ENCODE measurements around the gene ZHX3. TPM values are rescaled to one million over a fixed set of nuclear protein-coding genes. Genes with fewer than 3 reads are reported as not detected.
A peak's percentile ranks its signal among the peaks of the same experiment; 100 is the strongest.

The ZHX3 gene
- total RNA-seq, 2 donors from 2014 or later: 19.9 to 25.6 TPM

GRCh38 chr20:41342474-41343464 lies 25.2 kb upstream of the ZHX3 start:
- H3K4me3 ChIP-seq: no peak overlapping the region
- no peaks in the 10 kb centered on the region for H3K9me3 ChIP-seq
- intact Hi-C loops (cut with DNase I): loop anchor here (5.0 kb wide), 1 partner anchor 70 kb away; no protein-coding TSS in a partner anchor
- H3K36me3 ChIP-seq: no peaks in the 10 kb centered on the region
- DNase-seq: no peak
- H3K27ac ChIP-seq: no peak overlapping the region
- no peak for TF ChIP-seq CTCF (IDR thresholded peaks at IDR 0.05)
- H3K9ac ChIP-seq (ENCODE audit: low read depth in 2 of 2, low read length in 2 of 2): peak overlapping the region in 1 of 2 donors; percentile 30
- no peaks in the 10 kb centered on the region for H3K4me1 ChIP-seq
- no peaks in the 10 kb centered on the region for H3K27me3 ChIP-seq

GRCh38 chr20:41340327-41341055 lies 23.0 kb upstream of the ZHX3 start, which contains the start of gene LPIN3:
TSS of gene LPIN3 (plus strand) at chr20:41340821. CDS start at chr20:41345804, 4,983 bp downstream.
- peak within 1 kb of the TSS; percentile 67 to 90 for H3K9ac ChIP-seq (ENCODE audit: low read depth in 2 of 2, low read length in 2 of 2)
- no peaks in the 10 kb centered on the region for H3K27me3 ChIP-seq
- TF ChIP-seq CTCF (IDR thresholded peaks at IDR 0.05): no peak
- intact Hi-C loops (cut with DNase I): loop anchor here (1.0 to 5.0 kb wide), 2 partner anchors 72 to 166 kb away; no protein-coding TSS in a partner anchor
- H3K36me3 ChIP-seq: no peaks in the 10 kb centered on the region
- peak within 1 kb of the TSS; percentile 87 for H3K27ac ChIP-seq
- DNase-seq: peak; percentile 95
- H3K4me3 ChIP-seq: peak within 1 kb of the TSS; percentile 36
- no peaks in the 10 kb centered on the region for H3K9me3 ChIP-seq
- no peaks in the 10 kb centered on the region for H3K4me1 ChIP-seq

GRCh38 chr20:41339957-41340326 lies 22.4 kb upstream of the ZHX3 start:
- Histone ChIP-seq H3K4me3 (peak overlapping the region; percentile 36), H3K9ac (ENCODE audit: low read depth in 2 of 2, low read length in 2 of 2) (peak overlapping the region; percentile 12 to 78), H3K9me3 (no peaks in the 10 kb centered on the region), H3K4me1 (no peaks in the 10 kb centered on the region), H3K27me3 (no peaks in the 10 kb centered on the region), H3K27ac (peak overlapping the region; percentile 87), H3K36me3 (no peaks in the 10 kb centered on the region)
- peak; percentile 96 for DNase-seq
- TF ChIP-seq CTCF (IDR thresholded peaks at IDR 0.05): peak; percentile 99
- intact Hi-C loops (cut with DNase I): loop anchor here (1.0 to 10.0 kb wide), 4 partner anchors 72 to 375 kb away; no protein-coding TSS in a partner anchor

DNA sequence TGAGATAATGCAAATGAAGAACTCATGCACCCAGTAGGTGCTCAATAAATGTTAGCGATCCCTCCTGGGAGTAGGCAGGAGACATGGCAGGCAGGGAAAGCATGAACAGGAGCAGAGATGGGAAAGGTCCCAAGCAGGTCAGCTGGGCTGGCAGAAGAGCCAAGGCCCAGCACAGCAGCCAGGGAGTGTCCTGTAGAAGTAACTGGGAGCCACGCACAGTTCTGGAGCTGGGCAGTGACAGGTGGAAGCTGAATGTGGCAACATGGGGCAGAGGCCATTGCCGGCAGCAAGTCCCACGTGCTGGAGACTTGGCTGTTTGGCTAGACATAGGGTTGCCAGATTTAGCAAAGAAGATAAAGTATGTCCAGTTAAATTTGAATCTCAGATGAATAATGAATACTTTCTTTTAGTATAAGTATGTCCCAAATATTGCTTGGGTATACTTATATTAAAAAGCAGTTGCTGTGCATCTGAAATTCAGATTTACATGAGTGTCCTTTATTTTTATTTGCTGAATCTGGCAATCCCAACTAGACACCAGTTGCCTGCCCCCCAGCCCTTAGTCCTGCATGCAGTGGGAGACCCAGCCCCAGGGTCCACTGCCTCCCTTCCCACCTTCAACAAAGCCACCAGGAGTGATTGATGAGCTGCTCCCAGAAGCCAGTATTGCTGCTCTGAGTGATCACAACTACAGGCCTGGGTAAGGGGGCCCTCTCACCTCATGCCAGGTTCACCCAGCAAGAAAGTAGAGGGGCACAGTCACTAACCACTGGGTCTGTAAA lies 19.4 kb upstream of the ZHX3 start:
- no peaks in the 10 kb centered on the region for H3K27me3 ChIP-seq
- intact Hi-C loops (cut with DNase I): loop anchor here (5.0 to 10.0 kb wide), 2 partner anchors 105 to 372 kb away; no protein-coding TSS in a partner anchor
- no peaks in the 10 kb centered on the region for H3K36me3 ChIP-seq
- no peaks in the 10 kb centered on the region for H3K4me1 ChIP-seq
- H3K27ac ChIP-seq: no peak overlapping the region
- TF ChIP-seq CTCF (IDR thresholded peaks at IDR 0.05): no peak
- no peak overlapping the region for H3K9ac ChIP-seq (ENCODE audit: low read depth in 2 of 2, low read length in 2 of 2)
- no peak for DNase-seq
- no peak overlapping the region for H3K4me3 ChIP-seq
- no peaks in the 10 kb centered on the region for H3K9me3 ChIP-seq

All from colonic mucosa (tissue), 4 donors.